NT2/D1 (cell line): ENCODE measurements around the gene AFDN.

Source experiments
- DNase-seq: peaks from one replicate; pipeline ENCODE4 v3.0.0-alpha.2; 2011; ENCODE audit warnings: low read depth, low spot score
- H3K27me3 ChIP-seq: 2 replicates; pipeline ENCODE4 v1.6.0; 2011; ENCODE audit warnings: mild to moderate bottlenecking; ENCODE audit not compliant: insufficient read length, insufficient read depth
- H3K36me3 ChIP-seq: 2 replicates; pipeline ENCODE4 v1.6.1; 2011; ENCODE audit warnings: mild to moderate bottlenecking, low read length, mixed read lengths; ENCODE audit not compliant: insufficient read depth, insufficient read length
- H3K4me1 ChIP-seq: 2 replicates; pipeline ENCODE4 v1.5.1; 2011; ENCODE audit not compliant: insufficient read depth, insufficient read length
- H3K4me3 ChIP-seq: 2 replicates; pipeline ENCODE4 v1.5.1; 2011; ENCODE audit warnings: low read depth; ENCODE audit not compliant: insufficient read length
- H3K9ac ChIP-seq: 2 replicates; pipeline ENCODE4 v1.6.0; 2011; ENCODE audit warnings: low read depth; ENCODE audit not compliant: insufficient read length
- H3K9me3 ChIP-seq: 2 replicates; pipeline ENCODE4 v1.5.1; 2011; ENCODE audit warnings: mild to moderate bottlenecking, low read length; ENCODE audit not compliant: insufficient read depth
- SUZ12 ChIP-seq: IDR thresholded peaks from 2 replicates; pipeline ENCODE4 v1.6.1; 2011; ENCODE audit not compliant: insufficient read length, insufficient read depth; ENCODE audit errors: extremely low read depth
- YY1 ChIP-seq: IDR thresholded peaks from 2 replicates; pipeline ENCODE4 v1.6.1; 2011; ENCODE audit not compliant: insufficient read length, insufficient read depth
- ZNF274 ChIP-seq: IDR thresholded peaks from 2 replicates; pipeline ENCODE4 v1.6.1; 2011; ENCODE audit warnings: mild to moderate bottlenecking, low read depth, low read length

Gene AFDN

DNA sequence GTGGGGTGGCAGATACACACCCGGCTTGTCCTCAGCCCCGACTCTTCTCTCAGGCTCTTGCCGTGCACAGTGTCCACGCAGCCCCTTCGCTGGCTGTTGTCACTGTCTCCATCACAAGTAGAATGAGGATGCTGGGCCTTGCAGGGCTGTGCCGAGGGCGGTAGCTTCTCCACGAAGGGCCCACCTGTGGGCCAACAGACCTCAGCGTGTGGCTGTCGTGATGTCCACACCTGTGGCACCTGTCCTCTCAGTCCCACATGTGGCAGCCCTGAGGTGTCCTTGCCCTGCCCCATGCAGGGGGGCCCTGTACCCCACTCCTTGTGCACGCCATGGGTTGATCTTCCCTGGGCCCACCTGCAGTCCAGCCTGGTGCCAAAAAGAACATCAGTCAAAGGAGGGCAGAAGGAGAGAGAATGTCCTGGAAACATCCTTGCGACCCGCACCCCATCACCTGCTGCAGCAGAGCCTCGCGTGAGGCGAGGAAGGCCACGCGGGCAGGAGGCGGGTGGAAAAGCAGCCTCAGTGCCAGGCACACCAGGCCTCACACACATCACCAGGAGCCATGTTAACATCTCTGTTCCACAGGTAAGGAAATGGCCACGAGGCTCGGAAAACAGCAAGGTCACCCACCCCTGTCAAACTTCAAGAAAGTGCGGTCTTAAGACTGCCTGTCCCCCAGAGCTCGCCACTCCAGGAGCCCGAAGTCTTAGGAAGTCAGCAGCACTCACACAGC lies 22.3 kb upstream of the AFDN start:
- no peak overlapping the region for H3K9ac ChIP-seq
- DNase-seq, result no peak
- TF ChIP-seq ZNF274 (no peak), SUZ12 (no peak), YY1 (no peak)

DNA sequence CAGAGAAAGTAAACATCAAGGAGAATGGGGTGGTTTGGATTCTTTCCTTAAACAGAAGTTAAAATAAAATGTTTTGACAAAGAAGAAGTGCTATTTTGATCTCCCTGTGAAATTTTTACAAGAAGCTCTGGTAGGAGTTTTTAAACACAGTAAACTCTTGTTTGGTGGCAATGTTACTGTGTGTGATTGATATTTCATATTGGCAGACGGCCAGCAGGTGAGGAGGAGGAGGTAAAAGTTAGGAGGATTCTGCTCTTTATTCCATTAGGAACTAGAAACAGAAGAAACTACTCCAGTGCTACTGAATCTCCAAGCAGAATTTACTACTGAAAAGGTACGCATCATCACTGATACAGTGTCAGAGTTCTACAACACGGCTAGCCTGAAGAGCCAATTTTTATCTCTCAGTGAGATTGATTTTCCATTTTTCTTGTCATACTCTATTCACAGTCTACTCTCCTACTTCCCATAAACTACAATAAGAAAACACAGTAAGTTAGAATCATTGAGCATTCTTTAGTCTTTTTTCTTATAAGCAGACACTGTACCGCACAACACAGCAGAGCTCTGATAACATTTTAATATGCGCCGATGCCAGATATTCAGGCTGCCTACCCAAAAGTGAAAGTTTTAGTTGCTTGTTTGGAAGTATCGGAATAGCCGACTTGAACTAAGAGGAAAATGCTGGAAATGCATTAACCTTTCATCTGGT lies 21.2 kb upstream of the AFDN start:
- no peak for TF ChIP-seq SUZ12
- no peak for TF ChIP-seq ZNF274
- no peak for TF ChIP-seq YY1
- Histone ChIP-seq H3K27me3 (no peaks in the 10 kb centered on the region), H3K36me3 (no peaks in the 10 kb centered on the region), H3K9me3 (no peaks in the 10 kb centered on the region), H3K9ac (no peak overlapping the region), H3K4me3 (no peak overlapping the region), H3K4me1 (no peaks in the 10 kb centered on the region)
- no peak for DNase-seq

More for the DNA sequence above, 22.3 kb upstream of the AFDN start:
- no peaks in the 10 kb centered on the region for H3K9me3 ChIP-seq
- H3K27me3 ChIP-seq, result no peaks in the 10 kb centered on the region
- no peak overlapping the region for H3K4me3 ChIP-seq
- no peaks in the 10 kb centered on the region for H3K36me3 ChIP-seq
- no peaks in the 10 kb centered on the region for H3K4me1 ChIP-seq

DNA sequence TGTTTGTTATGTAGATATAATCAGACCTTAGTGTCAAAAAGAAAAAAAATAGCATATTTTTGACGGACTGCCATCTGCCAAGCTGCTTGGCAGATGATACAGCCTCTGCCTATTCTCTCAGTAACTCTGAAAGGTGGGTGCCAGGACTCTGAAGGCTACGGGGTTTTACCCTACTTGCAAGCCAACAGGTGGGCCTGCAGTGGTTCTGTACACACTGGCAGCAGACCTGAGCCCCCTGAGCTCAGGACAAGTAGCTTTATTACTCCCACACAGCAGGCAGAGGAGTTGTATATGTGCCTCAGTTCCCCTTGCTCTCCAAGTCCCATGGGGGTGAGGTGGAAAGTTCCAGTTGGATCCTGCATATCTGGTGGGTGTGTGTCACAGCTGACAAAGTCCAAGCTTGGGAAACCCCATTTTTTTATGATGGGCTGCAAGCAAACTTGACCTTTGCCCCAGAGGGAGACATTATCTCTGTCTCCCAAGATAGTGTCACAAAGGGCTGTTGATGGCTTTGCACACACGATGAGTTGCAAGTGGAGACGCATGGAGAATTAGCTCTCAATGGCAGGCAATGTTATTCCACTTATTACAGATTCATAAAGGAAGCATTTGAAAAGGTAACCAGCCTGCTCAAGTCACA lies 20.5 kb upstream of the AFDN start:
- TF ChIP-seq SUZ12 (no peak), YY1 (no peak), ZNF274 (no peak)
- DNase-seq, result no peak
- Histone ChIP-seq H3K9me3 (no peaks in the 10 kb centered on the region), H3K27me3 (no peaks in the 10 kb centered on the region), H3K4me3 (no peak overlapping the region), H3K36me3 (no peaks in the 10 kb centered on the region), H3K9ac (no peak overlapping the region), H3K4me1 (no peaks in the 10 kb centered on the region)

DNA sequence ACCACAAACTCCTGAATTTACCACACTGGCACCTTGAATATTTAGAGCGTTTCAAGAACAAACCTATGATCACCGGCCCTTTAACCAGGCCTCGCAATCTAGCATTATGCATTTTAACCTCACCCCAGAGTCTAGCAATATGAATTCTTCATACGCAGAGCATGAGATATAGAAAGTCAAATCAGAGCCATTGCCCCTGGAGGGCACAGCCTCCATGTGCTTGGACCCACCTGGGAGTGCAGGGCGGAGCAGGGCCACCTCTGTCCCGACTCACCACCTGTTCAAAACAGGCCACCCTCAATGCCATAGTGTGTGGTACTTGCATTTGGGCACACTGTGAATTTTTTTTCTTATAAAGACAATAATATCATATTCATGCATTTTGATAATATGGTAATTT lies 19.5 kb upstream of the AFDN start:
- H3K9ac ChIP-seq, result no peak overlapping the region
- no peaks in the 10 kb centered on the region for H3K27me3 ChIP-seq
- TF ChIP-seq YY1 (no peak), SUZ12 (no peak), ZNF274 (no peak)
- DNase-seq, result no peak
- H3K4me3 ChIP-seq, result no peak overlapping the region
- H3K9me3 ChIP-seq, result no peaks in the 10 kb centered on the region
- H3K4me1 ChIP-seq, result no peaks in the 10 kb centered on the region
- no peaks in the 10 kb centered on the region for H3K36me3 ChIP-seq

DNA sequence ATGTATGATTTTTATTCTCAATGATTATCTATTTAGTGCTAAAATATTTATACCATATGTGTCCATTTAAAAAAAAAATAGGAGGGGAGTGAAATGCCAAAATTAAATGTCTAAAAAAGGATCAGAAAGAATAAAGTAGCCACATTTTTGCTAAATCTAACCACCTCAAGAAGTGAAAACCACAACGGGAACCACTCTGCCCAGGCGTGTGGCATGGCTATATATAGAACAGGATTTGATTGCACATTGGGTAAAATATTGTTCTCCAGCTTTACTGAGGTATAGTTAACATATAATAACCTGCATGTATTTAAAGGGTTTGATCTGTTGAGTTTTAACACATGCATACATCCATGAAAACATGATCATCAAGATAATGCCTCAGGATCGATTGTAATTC lies 19.0 kb upstream of the AFDN start:
- Histone ChIP-seq H3K4me3 (no peak overlapping the region), H3K27me3 (no peaks in the 10 kb centered on the region), H3K9me3 (no peaks in the 10 kb centered on the region), H3K4me1 (no peaks in the 10 kb centered on the region), H3K36me3 (no peaks in the 10 kb centered on the region), H3K9ac (no peak overlapping the region)
- no peak for TF ChIP-seq ZNF274
- DNase-seq, result no peak

DNA sequence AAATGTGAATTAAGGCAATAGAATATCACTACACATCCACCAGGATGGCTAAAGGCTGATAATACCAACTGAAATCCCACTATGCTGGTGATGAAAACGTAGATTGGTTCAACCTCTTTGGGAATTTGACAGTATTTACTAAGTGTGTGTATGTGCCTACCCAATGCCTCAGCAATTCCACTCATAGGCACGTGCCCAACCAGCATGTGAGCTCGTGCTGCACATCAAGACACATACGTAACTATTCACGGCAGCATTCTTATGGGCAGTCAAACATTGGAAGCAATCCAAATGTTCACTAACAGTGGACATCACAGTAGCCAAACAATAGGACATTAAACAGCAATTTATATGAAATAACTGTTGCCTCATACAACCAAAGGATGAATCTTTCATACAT lies 15.7 kb upstream of the AFDN start:
- no peak for DNase-seq
- TF ChIP-seq SUZ12 (no peak), ZNF274 (no peak), YY1 (no peak)
- Histone ChIP-seq H3K4me3 (no peak overlapping the region), H3K9me3 (no peaks in the 10 kb centered on the region), H3K36me3 (no peaks in the 10 kb centered on the region), H3K9ac (no peak overlapping the region), H3K27me3 (no peaks in the 10 kb centered on the region), H3K4me1 (no peaks in the 10 kb centered on the region)

DNA sequence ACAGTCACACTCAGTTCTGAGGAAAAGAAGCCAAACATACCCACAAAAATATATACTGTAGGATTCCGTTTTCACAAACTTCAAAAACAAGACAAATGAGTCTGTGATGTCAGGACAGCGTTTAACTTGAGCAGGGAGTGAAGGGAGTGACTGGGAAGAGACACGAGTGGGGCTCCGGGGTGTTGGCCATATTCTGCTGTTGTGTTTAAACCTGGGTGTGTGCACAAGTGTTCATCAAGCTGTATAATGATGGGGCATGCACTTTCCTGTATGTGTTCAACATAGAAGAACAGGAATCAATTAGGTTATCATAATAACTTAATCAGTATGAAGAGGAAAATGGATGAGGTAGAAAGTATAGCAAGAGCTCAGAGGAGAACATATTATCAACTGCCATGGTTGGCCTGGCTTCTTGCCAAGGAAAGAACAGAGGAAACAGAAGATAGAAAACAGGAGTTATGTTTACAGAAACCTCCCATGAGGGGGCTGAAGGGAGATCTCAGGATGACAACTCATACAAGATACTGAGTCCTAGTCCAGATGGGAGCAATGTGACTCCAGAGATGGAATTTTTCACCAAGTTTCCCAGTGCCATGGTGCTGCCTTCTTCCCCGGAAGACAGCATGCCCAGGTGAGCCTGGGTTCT lies 15.1 kb upstream of the AFDN start:
- DNase-seq, result no peak
- Histone ChIP-seq H3K9me3 (no peaks in the 10 kb centered on the region), H3K9ac (no peak overlapping the region), H3K27me3 (no peaks in the 10 kb centered on the region), H3K36me3 (no peaks in the 10 kb centered on the region), H3K4me3 (no peak overlapping the region), H3K4me1 (no peaks in the 10 kb centered on the region)
- TF ChIP-seq YY1, result no peak
- TF ChIP-seq SUZ12, result no peak
- no peak for TF ChIP-seq ZNF274
